Panc1 (cell line): Measurements from ENCODE around the gene OTOP2. TPM values are rescaled to one million over a fixed set of nuclear protein-coding genes. Genes with fewer than 3 reads are reported as not detected.

Experiments
- ATAC-seq: fragments of 200-7000 bp; cut with Tn5 transposase; 2 replicates; pipeline ENCODE4 v1.9.1; 2020; ENCODE audit warnings: mild to moderate bottlenecking, moderate library complexity
- BruUV-seq: library from RNA; stranded (reverse); fragments of 400-500 nt; replicated peaks from 2 replicates; lab custom pipeline; 2021; lab: Mats Ljungman, UMichigan
- CTCF ChIA-PET: fragments of 300-600 bp; sonication (Branson Sonifier 250); formaldehyde crosslinking; loops from one replicate; lab custom pipeline; 2022; ENCODE audit warnings: antibody characterized with exemption; lab: Charles Lee
- POLR2A ChIA-PET: fragments of 300-600 bp; sonication (Branson Sonifier 250); formaldehyde crosslinking; loops from one replicate; lab custom pipeline; 2022; ENCODE audit warnings: antibody characterized with exemption; lab: Charles Lee
- DNase-seq: peaks from one replicate; pipeline ENCODE4 v3.0.0-alpha.2; 2010; ENCODE audit warnings: low read depth, low spot score
- H3K27ac ChIP-seq: 2 replicates; pipeline ENCODE4 v1.5.1; 2011; ENCODE audit warnings: mild to moderate bottlenecking, low read length, inconsistent platforms
- H3K27me3 ChIP-seq: fragments of 200-500 bp; sonication (Bioruptor generic); 2 replicates; pipeline ENCODE4 v1.6.0; 2014; ENCODE audit warnings: low read length, inconsistent platforms; ENCODE audit not compliant: control insufficient read depth, insufficient read depth
- H3K36me3 ChIP-seq: fragments of 200-500 bp; sonication (Bioruptor generic); 2 replicates; pipeline ENCODE4 v1.5.1; 2014; ENCODE audit warnings: inconsistent platforms, mild to moderate bottlenecking, low read length, moderate library complexity; ENCODE audit not compliant: control insufficient read depth, insufficient read depth
- H3K4me1 ChIP-seq: 2 replicates; pipeline ENCODE4 v1.5.1; 2011; ENCODE audit warnings: inconsistent platforms, mild to moderate bottlenecking, low read length, moderate library complexity; ENCODE audit not compliant: control insufficient read depth, insufficient read depth
- H3K4me3 ChIP-seq, 2 experiments: 2 replicates each; pipeline ENCODE4 v1.5.1; 2011 to 2012; ENCODE audit warnings: low read depth in 2 of 2, low read length in 2 of 2, mild to moderate bottlenecking in 2 of 2, inconsistent platforms in 1 of 2, moderate library complexity in 1 of 2
- H3K9me3 ChIP-seq: fragments of 200-500 bp; sonication (Bioruptor generic); 2 replicates; pipeline ENCODE4 v1.5.1; 2014; ENCODE audit warnings: low read depth, mild to moderate bottlenecking, inconsistent platforms, low read length, moderate library complexity; ENCODE audit not compliant: control insufficient read depth, insufficient read depth
- POLR2AphosphoS5 ChIP-seq: IDR thresholded peaks from 2 replicates; pipeline ENCODE4 v1.6.1; 2012; ENCODE audit warnings: mild to moderate bottlenecking, low read depth, low read length, moderate library complexity
- SIN3A ChIP-seq: IDR thresholded peaks from 2 replicates; pipeline ENCODE4 v1.6.1; 2012; ENCODE audit warnings: low read depth, mild to moderate bottlenecking, low read length, moderate library complexity, borderline replicate concordance; ENCODE audit not compliant: insufficient read depth
- TCF7L2 ChIP-seq: IDR thresholded peaks from 2 replicates; pipeline ENCODE4 v1.6.1; 2011; ENCODE audit warnings: mild to moderate bottlenecking, low read depth, low read length, inconsistent platforms
- in situ Hi-C: cut with HindIII; loops from 2 replicates; pipeline ENCODE4 v1.10.0; 2016; ENCODE audit warnings: low sequenced_read_pairs, low pct_unique_long_range_greater_than_20kb
- intact Hi-C: fragments of 100-400 bp; cut with micrococcal nuclease; formaldehyde crosslinking; loops from one replicate; pipeline ENCODE4 v1.10.0; 2022; ENCODE audit not compliant: unreplicated experiment
- total RNA-seq: library from RNA; stranded (reverse); gene quantifications from one replicate; pipeline ENCODE4 v1.2.1, GENCODE V29; 2021; ENCODE audit not compliant: unreplicated experiment
- TF ChIP-seq, protein P1 (sequence below), 2 experiments: IDR thresholded peaks; 2 replicates each; pipeline ENCODE4 v1.6.1; 2011 to 2012; ENCODE audit warnings: low read depth in 2 of 2, control low read depth in 1 of 2, low read length in 1 of 2, mild to moderate bottlenecking in 1 of 2, moderate library complexity in 1 of 2; ENCODE audit not compliant: insufficient read depth in 1 of 2
- TF ChIP-seq, protein P2 (sequence below): fragments of 450-650 bp; IDR thresholded peaks from 2 replicates; pipeline ENCODE4 v1.5.1; 2017; ENCODE audit warnings: mild to moderate bottlenecking

OTOP2 gene
- total RNA-seq, 1 experiment from 2014 or later = not detected

DNA sequence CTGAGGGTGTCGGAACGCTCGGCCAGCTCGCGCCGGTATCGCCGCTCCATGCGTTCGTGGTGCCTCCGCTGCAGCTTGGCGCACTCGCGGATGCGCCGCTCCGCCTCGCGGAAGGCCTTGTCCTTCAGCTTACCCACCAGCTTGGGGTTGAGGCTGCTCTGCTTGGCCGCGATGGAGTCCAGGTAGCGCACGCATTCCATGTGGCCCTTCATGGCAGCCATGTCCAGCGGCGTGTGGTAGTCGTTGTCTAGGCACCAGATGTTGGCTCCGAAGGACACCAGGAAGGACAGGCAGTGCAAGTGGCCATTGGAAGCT is 3.8 kb upstream of the OTOP2 start:
- DNase-seq (no peak), ATAC-seq (no peak)
- Histone ChIP-seq H3K4me3 (no peak overlapping the region), H3K4me1 (peaks cover 4% of the 10 kb centered on the region; the same call in 1 of the 2 replicates), H3K27ac (no peak overlapping the region), H3K9me3 (no peaks in the 10 kb centered on the region), H3K36me3 (peaks cover 5% of the 10 kb centered on the region; the same call in 1 of the 2 replicates), H3K27me3 (peaks cover 13% of the 10 kb centered on the region; the same call in 1 of the 2 replicates)
- TF ChIP-seq, protein P1, sequence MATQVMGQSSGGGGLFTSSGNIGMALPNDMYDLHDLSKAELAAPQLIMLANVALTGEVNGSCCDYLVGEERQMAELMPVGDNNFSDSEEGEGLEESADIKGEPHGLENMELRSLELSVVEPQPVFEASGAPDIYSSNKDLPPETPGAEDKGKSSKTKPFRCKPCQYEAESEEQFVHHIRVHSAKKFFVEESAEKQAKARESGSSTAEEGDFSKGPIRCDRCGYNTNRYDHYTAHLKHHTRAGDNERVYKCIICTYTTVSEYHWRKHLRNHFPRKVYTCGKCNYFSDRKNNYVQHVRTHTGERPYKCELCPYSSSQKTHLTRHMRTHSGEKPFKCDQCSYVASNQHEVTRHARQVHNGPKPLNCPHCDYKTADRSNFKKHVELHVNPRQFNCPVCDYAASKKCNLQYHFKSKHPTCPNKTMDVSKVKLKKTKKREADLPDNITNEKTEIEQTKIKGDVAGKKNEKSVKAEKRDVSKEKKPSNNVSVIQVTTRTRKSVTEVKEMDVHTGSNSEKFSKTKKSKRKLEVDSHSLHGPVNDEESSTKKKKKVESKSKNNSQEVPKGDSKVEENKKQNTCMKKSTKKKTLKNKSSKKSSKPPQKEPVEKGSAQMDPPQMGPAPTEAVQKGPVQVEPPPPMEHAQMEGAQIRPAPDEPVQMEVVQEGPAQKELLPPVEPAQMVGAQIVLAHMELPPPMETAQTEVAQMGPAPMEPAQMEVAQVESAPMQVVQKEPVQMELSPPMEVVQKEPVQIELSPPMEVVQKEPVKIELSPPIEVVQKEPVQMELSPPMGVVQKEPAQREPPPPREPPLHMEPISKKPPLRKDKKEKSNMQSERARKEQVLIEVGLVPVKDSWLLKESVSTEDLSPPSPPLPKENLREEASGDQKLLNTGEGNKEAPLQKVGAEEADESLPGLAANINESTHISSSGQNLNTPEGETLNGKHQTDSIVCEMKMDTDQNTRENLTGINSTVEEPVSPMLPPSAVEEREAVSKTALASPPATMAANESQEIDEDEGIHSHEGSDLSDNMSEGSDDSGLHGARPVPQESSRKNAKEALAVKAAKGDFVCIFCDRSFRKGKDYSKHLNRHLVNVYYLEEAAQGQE (IDR thresholded peaks at IDR 0.05; ENCODE audit: insufficient read depth in 1 of 2, low read depth in 2 of 2, low read length in 1 of 2) = no peak
- TF ChIP-seq POLR2AphosphoS5 = no peak
- TF ChIP-seq, protein P2, sequence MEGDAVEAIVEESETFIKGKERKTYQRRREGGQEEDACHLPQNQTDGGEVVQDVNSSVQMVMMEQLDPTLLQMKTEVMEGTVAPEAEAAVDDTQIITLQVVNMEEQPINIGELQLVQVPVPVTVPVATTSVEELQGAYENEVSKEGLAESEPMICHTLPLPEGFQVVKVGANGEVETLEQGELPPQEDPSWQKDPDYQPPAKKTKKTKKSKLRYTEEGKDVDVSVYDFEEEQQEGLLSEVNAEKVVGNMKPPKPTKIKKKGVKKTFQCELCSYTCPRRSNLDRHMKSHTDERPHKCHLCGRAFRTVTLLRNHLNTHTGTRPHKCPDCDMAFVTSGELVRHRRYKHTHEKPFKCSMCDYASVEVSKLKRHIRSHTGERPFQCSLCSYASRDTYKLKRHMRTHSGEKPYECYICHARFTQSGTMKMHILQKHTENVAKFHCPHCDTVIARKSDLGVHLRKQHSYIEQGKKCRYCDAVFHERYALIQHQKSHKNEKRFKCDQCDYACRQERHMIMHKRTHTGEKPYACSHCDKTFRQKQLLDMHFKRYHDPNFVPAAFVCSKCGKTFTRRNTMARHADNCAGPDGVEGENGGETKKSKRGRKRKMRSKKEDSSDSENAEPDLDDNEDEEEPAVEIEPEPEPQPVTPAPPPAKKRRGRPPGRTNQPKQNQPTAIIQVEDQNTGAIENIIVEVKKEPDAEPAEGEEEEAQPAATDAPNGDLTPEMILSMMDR = no peak
- no peak for TF ChIP-seq TCF7L2
- BruUV-seq = no TSS peak
- in situ Hi-C loops (no loop called here), intact Hi-C loops (no loop called here)
- ChIA-PET POLR2A (no interaction called here), CTCF (interaction anchor here (2.6 to 3.4 kb wide), 2 partner anchors 37 to 41 kb away, joined by 30 to 41 read pairs; no protein-coding TSS in a partner anchor)

DNA sequence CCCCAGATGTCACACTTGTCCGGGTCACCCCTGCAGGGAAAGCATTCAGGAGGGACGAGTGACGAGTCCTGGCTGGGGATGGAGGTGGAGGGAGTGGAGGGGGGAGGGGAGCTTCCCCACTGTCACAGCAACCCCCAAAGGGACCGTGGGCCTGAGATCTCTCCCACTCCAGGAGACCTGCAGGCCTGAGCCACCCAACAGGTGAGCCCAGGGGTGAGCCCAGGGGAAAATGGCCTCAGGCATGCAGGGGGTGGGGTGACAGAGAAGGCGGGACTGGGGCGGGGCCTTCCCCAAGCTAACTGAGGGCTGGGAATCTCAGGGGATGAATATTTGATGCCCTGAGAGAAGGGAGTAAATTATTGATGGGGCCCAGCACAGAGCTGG is 3.4 kb upstream of the OTOP2 start:
- ATAC-seq (no peak), DNase-seq (no peak)
- ChIA-PET CTCF (interaction anchor here (2.6 to 3.4 kb wide), 2 partner anchors 36 to 41 kb away, joined by 30 to 41 read pairs; no protein-coding TSS in a partner anchor), POLR2A (no interaction called here)
- intact Hi-C loops (no loop called here), in situ Hi-C loops (no loop called here)
- H3K4me1 ChIP-seq = peaks cover 4% of the 10 kb centered on the region; the same call in 1 of the 2 replicates
- no peaks in the 10 kb centered on the region for H3K9me3 ChIP-seq
- peaks cover 5% of the 10 kb centered on the region; the same call in 1 of the 2 replicates for H3K36me3 ChIP-seq
- H3K4me3 ChIP-seq = no peak overlapping the region
- H3K27me3 ChIP-seq = peaks cover 16% of the 10 kb centered on the region
- TF ChIP-seq, protein P2 = no peak
- no peak for TF ChIP-seq TCF7L2
- TF ChIP-seq POLR2AphosphoS5 = no peak
- TF ChIP-seq, protein P1 (IDR thresholded peaks at IDR 0.05; ENCODE audit: insufficient read depth in 1 of 2, low read depth in 2 of 2, low read length in 1 of 2) = no peak
- no peak for TF ChIP-seq SIN3A
- BruUV-seq = no TSS peak
- no peak overlapping the region for H3K27ac ChIP-seq
